Measurements from ENCODE around the gene C1QL4. TPM values are rescaled to one million over a fixed set of nuclear protein-coding genes. Genes with fewer than 3 reads are reported as not detected.
"Not testable (repeated sequence)": the region's sequence is repeated elsewhere in the genome, so short reads cannot be mapped to it uniquely, and the experiment has no call there.

The C1QL4 gene
- total RNA-seq, 1 experiment from 2014 or later = not detected

GRCh38 chr12:49283541-49284429 lies 53.2 kb downstream of the C1QL4 start:
- no TSS peak for BruUV-seq (replicated peaks)
- ChIA-PET CTCF (interaction anchor here (1.0 to 16.4 kb wide), 6 partner anchors 13 to 228 kb away, joined by 3 to 251 read pairs (median 6); partner anchors contain the start of genes C1QL4, DNAJC22 and TUBA1C), POLR2A (interaction anchor here (0.6 to 1.9 kb wide), 2 partner anchors 15 to 467 kb away, joined by 3 to 4 read pairs; no protein-coding TSS in a partner anchor)
- Mint-ChIP-seq H3K9me3 (ENCODE audit: unreplicated experiment) (no peaks in the 10 kb centered on the region), H3K4me3 (ENCODE audit: unreplicated experiment) (no peak overlapping the region), H3K4me1 (ENCODE audit: insufficient read depth, unreplicated experiment) (peaks cover 7% of the 10 kb centered on the region), H3K27ac (ENCODE audit: low read depth, unreplicated experiment) (no peak overlapping the region), H3K36me3 (ENCODE audit: insufficient read depth, unreplicated experiment) (peaks cover 7% of the 10 kb centered on the region), H3K27me3 (ENCODE audit: insufficient read depth, unreplicated experiment) (no peaks in the 10 kb centered on the region)
- no peak for DNase-seq (ENCODE audit: unreplicated experiment)
- TF ChIP-seq CTCF (IDR thresholded peaks at IDR 0.05; ENCODE audit: unreplicated experiment) = no peak
- intact Hi-C loops (cut with micrococcal nuclease) = loop anchor here (10.0 kb wide), 1 partner anchor 301 kb away; no protein-coding TSS in a partner anchor

GRCh38 chr12:49282740-49283375 lies 54.1 kb downstream of the C1QL4 start:
- intact Hi-C loops (cut with micrococcal nuclease) = loop anchor here (10.0 kb wide), 1 partner anchor 302 kb away; no protein-coding TSS in a partner anchor
- not testable (repeated sequence) for H3K36me3 Mint-ChIP-seq (ENCODE audit: insufficient read depth, unreplicated experiment); BruUV-seq (replicated peaks); H3K27ac Mint-ChIP-seq (ENCODE audit: low read depth, unreplicated experiment); H3K4me1 Mint-ChIP-seq (ENCODE audit: insufficient read depth, unreplicated experiment); H3K27me3 Mint-ChIP-seq (ENCODE audit: insufficient read depth, unreplicated experiment); H3K9me3 Mint-ChIP-seq (ENCODE audit: unreplicated experiment); H3K4me3 Mint-ChIP-seq (ENCODE audit: unreplicated experiment); DNase-seq (ENCODE audit: unreplicated experiment)
- ChIA-PET CTCF (interaction anchor here (0.7 to 1.7 kb wide), 3 partner anchors 59 to 76 kb away, joined by 3 to 14 read pairs (median 5); no protein-coding TSS in a partner anchor), POLR2A (interaction anchor here (0.6 kb wide), 2 partner anchors 19 to 49 kb away, joined by 3 read pairs; no protein-coding TSS in a partner anchor)

Other genes starting within 250 kb of the C1QL4 start
- gene DHH, start 242.4 kb downstream of the C1QL4 start, total RNA-seq (2022) = not detected in 2 replicates
- 27.8 and 35.7 TPM in 2 replicates for gene LMBR1L, start 226.3 kb downstream of the C1QL4 start, total RNA-seq (2022)
- 282 and 369 TPM in 2 replicates for gene TUBA1B, start 205.8 kb downstream of the C1QL4 start, total RNA-seq (2022)
- 9.8 and 10.4 TPM in 2 replicates for gene TUBA1A, start 148.1 kb downstream of the C1QL4 start, total RNA-seq (2022)
- gene TUBA1C, start 72.1 kb downstream of the C1QL4 start, total RNA-seq (2022) = 253 and 303 TPM in 2 replicates
- 1.4 and 2.7 TPM in 2 replicates for gene PRPH, start 42.0 kb downstream of the C1QL4 start, total RNA-seq (2022)
- 30.8 and 41.9 TPM in 2 replicates for gene TROAP, start 13.9 kb downstream of the C1QL4 start, total RNA-seq (2022)
- 0.25 and 0.33 TPM in 2 replicates for gene DNAJC22, start 9.7 kb upstream of the C1QL4 start, total RNA-seq (2022)
- gene SPATS2, start 30.3 kb upstream of the C1QL4 start, total RNA-seq (2022) = 21.0 and 26.0 TPM in 2 replicates
- gene KCNH3, start 201.8 kb upstream of the C1QL4 start, total RNA-seq (2022) = not detected in 2 replicates
- 34.3 and 58.7 TPM in 2 replicates for gene MCRS1, start 231.0 kb upstream of the C1QL4 start, total RNA-seq (2022)

Measured in MCF 10A (cell line).